SIG-M5 treated with dmso at 0.1 percent for 504 hours (cell line): ENCODE results near the gene C15orf39.
"Not testable (repeated sequence)": the region's sequence is repeated elsewhere in the genome, so short reads cannot be mapped to it uniquely, and the experiment has no call there.

Experiments used
- DNase-seq: peaks from one replicate; lab custom pipeline; 2025; ENCODE audit not compliant: unreplicated experiment; lab: John Stamatoyannopoulos, UW

C15orf39 gene

GRCh38 chr15:75258620-75259343 lies 57.1 kb downstream of the C15orf39 start:
- DNase-seq, result not testable (repeated sequence)

GRCh38 chr15:75259873-75260272 lies 58.2 kb downstream of the C15orf39 start:
- DNase-seq, result not testable (repeated sequence)
